ENCODE measurements around the gene LCP1. TPM values are rescaled to one million over a fixed set of nuclear protein-coding genes. Genes with fewer than 3 reads are reported as not detected.

LCP1 gene
- total RNA-seq, 2 donors from 2014 or later = 844 to 1,356 TPM

DNA sequence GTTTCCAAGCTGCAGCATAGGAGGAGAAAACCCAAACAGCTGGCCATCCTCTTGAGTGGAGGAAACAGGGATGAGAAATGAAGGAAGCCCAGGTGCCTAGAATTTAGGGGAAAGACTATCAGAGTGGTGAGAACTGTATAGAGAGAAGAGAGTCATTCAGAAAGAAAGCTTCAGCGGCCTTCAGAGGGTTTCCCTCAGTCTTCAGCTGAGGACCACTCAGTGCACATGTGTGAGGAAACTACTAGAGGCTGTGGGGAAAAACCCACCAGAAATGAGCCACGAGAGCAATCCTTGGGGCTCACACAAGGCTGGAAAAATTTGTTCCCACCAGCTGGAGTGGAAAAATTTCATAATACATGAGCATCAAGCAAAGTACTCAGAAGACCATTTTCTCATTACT is 41.9 kb downstream of the LCP1 start:
- peaks cover 38 to 51% of the 10 kb centered on the region in 2 donors for H3K4me1 Mint-ChIP-seq (ENCODE audit: low read depth in 2 of 2)
- no peaks in the 10 kb centered on the region for H3K9me3 Mint-ChIP-seq
- no peaks in the 10 kb centered on the region for H3K27me3 Mint-ChIP-seq
- H3K4me3 Mint-ChIP-seq = peak overlapping the region; percentile 5
- ATAC-seq (peak in 1 of 2 donors; percentile 49), DNase-seq (ENCODE audit: low spot score) (no peak)
- H3K27ac Mint-ChIP-seq = peak overlapping the region; percentile 55 to 83
- H3K36me3 Mint-ChIP-seq = peaks cover 67% of the 10 kb centered on the region

DNA sequence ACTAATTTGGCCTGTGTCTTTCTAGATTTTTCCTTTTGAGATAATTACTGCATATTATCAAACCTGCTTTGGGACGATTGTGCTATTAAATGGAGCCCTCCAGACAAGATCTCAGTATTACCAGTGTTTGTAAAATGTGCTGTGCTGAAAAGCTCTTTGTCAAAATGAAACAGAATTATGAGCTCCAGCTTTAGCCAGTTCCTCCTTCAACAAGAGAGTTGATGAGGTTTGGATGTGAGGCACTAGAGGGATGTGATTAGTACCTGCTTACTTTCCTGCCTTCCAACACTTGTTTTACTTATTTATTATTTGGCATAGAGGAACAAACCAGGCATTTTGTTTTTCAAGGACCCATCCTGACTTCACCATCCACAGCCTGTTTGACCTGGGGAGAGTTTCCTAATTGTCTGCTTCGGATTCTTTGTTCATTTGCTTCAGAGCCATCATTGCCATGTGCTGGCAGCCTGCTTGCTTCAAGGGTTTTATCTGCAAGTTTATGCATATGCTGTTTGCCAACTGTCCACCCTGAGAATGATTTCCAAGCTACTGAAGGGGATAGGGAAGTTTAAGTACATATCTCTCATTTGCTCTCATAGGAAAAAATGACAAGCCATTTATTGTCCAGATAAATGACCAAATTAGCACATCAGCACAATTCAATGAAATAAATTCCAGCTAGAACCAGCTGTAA is 44.2 kb downstream of the LCP1 start:
- H3K36me3 Mint-ChIP-seq = peaks cover 66% of the 10 kb centered on the region
- no peaks in the 10 kb centered on the region for H3K27me3 Mint-ChIP-seq
- no peak for ATAC-seq

DNA sequence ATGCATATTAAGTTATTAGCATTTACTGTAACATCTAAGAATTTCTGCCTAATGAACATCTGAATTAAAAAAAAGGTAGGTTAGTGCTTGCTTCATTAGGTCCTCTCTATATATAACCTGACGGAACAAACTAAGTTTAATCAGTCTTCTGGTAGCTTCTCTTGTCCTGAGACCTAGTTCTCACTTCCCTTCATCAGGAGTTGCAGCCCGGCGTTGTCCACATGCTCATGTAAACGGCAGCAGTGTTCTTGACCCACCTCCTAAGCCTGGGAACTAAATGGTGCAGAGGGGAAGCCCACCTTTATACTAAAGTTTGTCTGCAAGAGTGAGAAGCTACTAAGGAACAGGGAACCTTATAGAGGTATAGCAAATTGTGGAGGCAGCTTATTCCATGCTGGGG is 45.3 kb downstream of the LCP1 start:
- H3K4me1 Mint-ChIP-seq (ENCODE audit: low read depth in 2 of 2) = peaks cover 46 to 58% of the 10 kb centered on the region in 2 donors
- H3K4me3 Mint-ChIP-seq = no peak overlapping the region
- ATAC-seq (no peak), DNase-seq (ENCODE audit: low spot score) (no peak)
- H3K27ac Mint-ChIP-seq = peak overlapping the region; percentile 68 to 87
- H3K9me3 Mint-ChIP-seq = no peaks in the 10 kb centered on the region
- no peaks in the 10 kb centered on the region for H3K27me3 Mint-ChIP-seq
- peaks cover 67% of the 10 kb centered on the region for H3K36me3 Mint-ChIP-seq

More for the DNA sequence above, 44.2 kb downstream of the LCP1 start:
- no peak for DNase-seq (ENCODE audit: low spot score)
- H3K27ac Mint-ChIP-seq = peak overlapping the region in 1 of 2 donors; percentile 68
- H3K9me3 Mint-ChIP-seq = no peaks in the 10 kb centered on the region
- H3K4me3 Mint-ChIP-seq = no peak overlapping the region
- H3K4me1 Mint-ChIP-seq (ENCODE audit: low read depth in 2 of 2) = peaks cover 38 to 51% of the 10 kb centered on the region in 2 donors

DNA sequence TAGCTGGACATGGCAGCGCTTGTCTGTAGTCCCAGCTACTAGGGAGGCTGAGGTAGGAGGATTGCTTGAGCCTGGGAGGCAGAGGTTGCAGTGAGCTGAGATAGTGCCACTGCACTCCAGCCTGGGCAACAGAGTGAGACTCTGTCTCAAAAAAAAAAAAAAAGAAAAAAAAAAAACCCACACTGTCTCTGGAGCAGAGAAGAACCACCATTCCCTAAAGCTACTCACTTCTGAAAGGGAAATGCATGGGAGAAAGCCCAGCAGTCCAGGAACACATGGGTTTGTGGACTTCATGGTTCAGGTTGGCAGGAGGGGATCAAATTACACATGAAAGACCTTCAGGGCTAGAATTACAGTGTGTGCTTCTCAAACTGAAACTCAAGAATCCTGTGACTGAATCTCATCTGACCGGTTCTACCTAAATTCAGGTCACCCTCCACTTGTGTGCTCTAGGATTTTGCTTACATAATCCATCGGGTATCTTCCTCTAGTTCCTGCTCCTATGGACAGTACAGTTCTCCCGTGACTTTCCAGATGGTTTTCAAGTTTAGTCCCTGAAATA is 46.9 kb downstream of the LCP1 start:
- peak overlapping the region; percentile 68 to 87 for H3K27ac Mint-ChIP-seq
- no peaks in the 10 kb centered on the region for H3K9me3 Mint-ChIP-seq
- H3K4me1 Mint-ChIP-seq (ENCODE audit: low read depth in 2 of 2) = peaks cover 53 to 58% of the 10 kb centered on the region in 2 donors
- H3K4me3 Mint-ChIP-seq = no peak overlapping the region
- H3K27me3 Mint-ChIP-seq = no peaks in the 10 kb centered on the region
- ATAC-seq (no peak), DNase-seq (ENCODE audit: low spot score) (no peak)
- H3K36me3 Mint-ChIP-seq = peaks cover 69% of the 10 kb centered on the region

DNA sequence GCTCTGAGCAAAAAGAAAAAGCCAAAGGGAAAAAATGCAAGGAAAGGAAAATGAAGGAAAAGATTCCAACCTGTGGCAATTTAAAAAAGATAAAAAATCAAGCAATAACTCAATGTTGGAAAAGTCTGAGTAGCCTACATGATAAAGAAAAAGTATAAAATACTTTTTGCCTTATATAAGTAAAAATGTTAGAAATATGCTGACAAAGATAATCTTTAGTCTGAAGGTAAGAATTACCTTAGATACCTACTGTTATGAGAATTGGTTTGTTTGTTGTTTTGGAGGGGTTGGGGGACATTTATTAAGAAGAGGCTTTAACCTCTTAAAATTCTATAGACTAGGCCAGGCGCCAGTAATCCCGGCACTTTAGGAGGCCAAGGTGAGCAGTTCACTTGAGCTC is 47.5 kb downstream of the LCP1 start:
- Mint-ChIP-seq H3K9me3 (no peaks in the 10 kb centered on the region), H3K4me1 (ENCODE audit: low read depth in 2 of 2) (peaks cover 52 to 54% of the 10 kb centered on the region in 2 donors), H3K27ac (peak overlapping the region; percentile 12 to 87)

DNA sequence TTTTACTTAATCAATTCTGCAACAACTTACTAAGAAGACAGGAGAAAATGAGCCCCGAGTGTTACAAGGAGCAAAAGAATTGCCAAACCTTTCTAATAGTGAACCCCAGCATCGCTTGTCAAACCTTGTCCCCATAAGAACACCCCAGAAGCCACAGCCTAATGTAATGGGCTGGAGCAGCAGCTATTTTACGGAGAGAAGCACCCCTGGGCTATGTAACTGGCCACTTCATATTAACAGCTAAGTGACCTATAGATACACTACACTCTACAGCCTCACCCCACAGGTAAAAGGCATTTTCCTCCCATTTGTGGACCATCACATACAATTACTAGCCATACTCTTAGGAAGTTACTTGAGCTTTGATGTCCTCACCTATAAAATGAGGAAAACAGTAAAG is 49.9 kb downstream of the LCP1 start:
- Mint-ChIP-seq H3K4me1 (ENCODE audit: low read depth in 2 of 2) (peaks cover 48 to 49% of the 10 kb centered on the region in 2 donors), H3K9me3 (no peaks in the 10 kb centered on the region), H3K4me3 (no peak overlapping the region), H3K36me3 (peaks cover 69% of the 10 kb centered on the region), H3K27me3 (no peaks in the 10 kb centered on the region), H3K27ac (peak overlapping the region; percentile 36 to 60)
- ATAC-seq = no peak
- no peak for DNase-seq (ENCODE audit: low spot score)

More for the DNA sequence above, 47.5 kb downstream of the LCP1 start:
- Mint-ChIP-seq H3K4me3 (no peak overlapping the region), H3K27me3 (no peaks in the 10 kb centered on the region), H3K36me3 (peaks cover 69% of the 10 kb centered on the region)
- DNase-seq (ENCODE audit: low spot score) (no peak), ATAC-seq (no peak)

DNA sequence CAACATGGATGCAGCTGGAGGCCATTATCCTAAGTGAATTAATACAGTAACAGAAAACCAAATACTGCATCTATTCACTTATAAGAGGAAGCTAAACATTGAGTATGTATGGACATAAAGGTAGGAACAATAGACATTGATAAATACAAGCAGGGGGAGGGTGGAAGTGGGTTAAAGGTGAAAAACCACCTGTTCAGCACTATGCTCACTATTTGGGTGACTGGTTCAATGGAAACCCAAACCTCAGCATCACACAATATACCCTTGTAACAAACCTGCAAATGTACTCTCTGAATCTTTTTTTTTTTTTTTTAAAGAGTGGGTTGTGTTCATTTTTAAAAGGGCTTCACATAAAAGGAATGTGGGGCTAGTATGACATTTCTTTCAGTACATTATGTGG is 50.3 kb downstream of the LCP1 start:
- no peaks in the 10 kb centered on the region for H3K27me3 Mint-ChIP-seq
- peak overlapping the region; percentile 36 to 60 for H3K27ac Mint-ChIP-seq
- no peak overlapping the region for H3K4me3 Mint-ChIP-seq

DNA sequence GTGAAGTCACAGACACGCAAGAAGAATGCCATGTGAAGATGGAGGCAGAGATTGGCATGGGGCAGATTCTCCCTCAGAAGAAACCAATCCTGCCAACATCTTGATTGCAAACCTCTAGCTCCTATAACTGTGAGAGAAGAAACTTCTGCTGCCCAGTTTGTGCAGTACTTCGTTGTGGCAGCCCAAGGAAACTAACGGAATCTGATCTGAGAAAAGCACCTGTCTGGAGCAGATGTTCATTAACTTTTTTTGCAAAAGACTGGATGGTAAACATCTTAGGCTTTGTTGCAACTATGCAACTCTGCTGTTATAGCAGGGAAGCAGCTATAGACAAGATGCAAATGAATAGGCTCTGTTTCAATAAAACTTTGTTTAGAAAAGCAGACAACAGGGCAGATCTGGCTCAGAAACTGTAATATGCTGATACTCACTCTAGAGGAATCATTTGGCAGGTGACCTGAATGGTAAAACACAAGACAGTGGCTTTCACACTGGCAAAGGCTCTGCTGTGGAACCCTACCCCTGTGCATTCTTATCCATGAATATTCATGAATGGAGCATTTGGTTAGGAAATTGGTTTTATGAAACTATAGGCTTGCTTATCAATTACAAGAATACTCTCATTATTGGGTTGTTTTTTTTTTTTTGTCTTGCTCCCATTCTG is 51.9 kb downstream of the LCP1 start:
- H3K4me3 Mint-ChIP-seq = no peak overlapping the region
- H3K36me3 Mint-ChIP-seq = peaks cover 66% of the 10 kb centered on the region
- peak overlapping the region; percentile 36 to 60 for H3K27ac Mint-ChIP-seq
- H3K27me3 Mint-ChIP-seq = no peaks in the 10 kb centered on the region
- H3K4me1 Mint-ChIP-seq (ENCODE audit: low read depth in 2 of 2) = peaks cover 48 to 54% of the 10 kb centered on the region in 2 donors
- ATAC-seq (no peak), DNase-seq (ENCODE audit: low spot score) (no peak)
- H3K9me3 Mint-ChIP-seq = no peaks in the 10 kb centered on the region

More for the DNA sequence above, 50.3 kb downstream of the LCP1 start:
- peaks cover 47 to 48% of the 10 kb centered on the region in 2 donors for H3K4me1 Mint-ChIP-seq (ENCODE audit: low read depth in 2 of 2)
- H3K9me3 Mint-ChIP-seq = no peaks in the 10 kb centered on the region
- DNase-seq (ENCODE audit: low spot score) (no peak), ATAC-seq (no peak)
- peaks cover 69% of the 10 kb centered on the region for H3K36me3 Mint-ChIP-seq

DNA sequence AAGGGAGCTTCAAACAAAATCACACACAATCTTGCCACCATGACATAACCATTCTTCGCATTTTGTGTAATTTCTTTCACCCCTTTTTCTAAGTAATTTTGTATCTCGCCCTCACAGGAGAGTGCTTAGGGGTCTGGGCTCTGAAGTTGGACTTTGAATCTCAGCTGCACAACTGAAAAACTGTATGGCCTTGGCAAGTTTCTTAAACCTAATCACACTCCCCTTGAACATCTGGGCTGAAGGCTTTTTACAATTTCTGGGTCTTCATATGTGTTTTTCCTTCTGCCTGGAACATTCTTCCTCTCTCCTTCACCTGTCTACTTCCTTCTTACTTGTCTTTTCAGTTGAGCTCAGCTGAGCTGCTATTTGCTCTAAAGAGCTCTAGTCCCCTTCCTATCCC is 52.9 kb downstream of the LCP1 start:
- Mint-ChIP-seq H3K4me3 (no peak overlapping the region), H3K27me3 (no peaks in the 10 kb centered on the region), H3K4me1 (ENCODE audit: low read depth in 2 of 2) (peaks cover 52 to 61% of the 10 kb centered on the region in 2 donors), H3K9me3 (no peaks in the 10 kb centered on the region), H3K36me3 (peaks cover 64% of the 10 kb centered on the region), H3K27ac (peak overlapping the region; percentile 36 to 55)
- no peak for DNase-seq (ENCODE audit: low spot score)
- no peak for ATAC-seq

DNA sequence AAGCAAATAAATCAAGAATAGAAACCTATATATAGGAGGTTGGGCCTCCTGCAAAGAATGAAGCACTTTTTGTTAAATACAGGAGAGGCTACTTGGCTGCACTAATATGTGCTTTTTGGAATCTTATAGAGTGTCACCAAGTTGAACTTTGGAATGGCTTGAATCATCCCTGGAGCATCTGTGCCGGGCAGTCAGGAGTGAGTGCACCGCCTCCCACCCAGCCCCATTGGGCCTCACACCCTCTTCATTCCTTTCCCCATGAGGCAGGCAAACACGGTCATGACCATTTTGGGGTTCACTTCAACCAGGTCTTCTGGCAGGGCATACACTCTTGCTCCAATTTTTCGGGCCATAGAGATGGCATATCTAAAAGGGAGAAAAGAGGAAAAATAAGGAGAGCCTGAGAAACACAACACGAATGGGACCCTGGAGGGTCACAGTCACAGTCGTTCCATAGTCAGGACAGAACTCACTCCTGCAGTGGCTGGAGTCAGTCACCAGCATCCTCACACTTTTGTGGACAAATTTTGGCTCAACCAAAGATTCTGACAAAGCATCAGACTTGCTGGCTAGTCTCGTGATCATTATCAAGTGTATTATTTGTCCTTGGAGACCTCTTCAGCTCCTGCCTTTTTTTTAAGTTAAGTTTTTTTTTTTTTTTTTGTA is 54.5 kb downstream of the LCP1 start:
- ATAC-seq (no peak), DNase-seq (ENCODE audit: low spot score) (no peak)
- H3K4me1 Mint-ChIP-seq (ENCODE audit: low read depth in 2 of 2) = peaks cover 42 to 56% of the 10 kb centered on the region in 2 donors
- no peaks in the 10 kb centered on the region for H3K27me3 Mint-ChIP-seq
- H3K4me3 Mint-ChIP-seq = no peak overlapping the region
- no peaks in the 10 kb centered on the region for H3K9me3 Mint-ChIP-seq
- H3K36me3 Mint-ChIP-seq = peaks cover 49% of the 10 kb centered on the region
- H3K27ac Mint-ChIP-seq = peak overlapping the region; percentile 27 to 75

DNA sequence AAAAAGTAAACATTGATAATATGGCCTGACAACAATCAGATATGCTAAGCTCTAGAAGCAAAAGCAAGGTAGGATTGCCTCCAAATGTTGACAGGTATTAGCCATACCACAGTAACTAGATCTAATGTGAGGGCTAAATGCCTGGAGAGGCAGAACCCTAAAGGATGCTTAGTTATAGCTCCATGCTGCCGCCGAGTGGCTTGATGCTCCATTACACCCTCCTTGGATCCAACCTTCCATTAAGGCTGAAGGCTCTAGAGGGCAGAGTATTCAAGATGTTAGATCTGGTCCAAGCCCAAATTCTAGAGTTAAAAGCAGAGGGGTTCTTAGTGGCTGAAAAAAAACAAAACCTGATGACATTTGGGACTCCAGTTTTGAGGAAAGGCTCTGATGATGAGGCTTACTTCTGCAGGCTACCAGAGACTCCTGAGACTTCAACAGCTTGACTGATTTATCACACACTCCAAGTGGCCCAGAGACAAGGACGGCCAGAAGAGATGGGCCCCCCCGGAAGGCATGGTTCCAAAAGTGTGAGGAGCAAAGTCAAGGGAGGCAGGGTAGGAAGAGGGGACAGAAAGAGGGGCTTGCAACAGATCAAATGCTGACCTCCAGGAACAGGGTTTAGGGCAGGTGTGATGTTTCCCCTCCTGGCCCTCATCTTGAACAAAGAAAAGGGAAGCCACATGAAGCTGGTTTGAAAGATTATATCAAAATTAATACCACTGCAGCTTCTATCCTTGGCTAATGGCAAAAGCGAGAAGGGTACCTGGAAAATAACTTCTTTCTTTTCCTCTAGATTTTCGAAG is 55.2 kb downstream of the LCP1 start:
- DNase-seq (ENCODE audit: low spot score) = no peak
- peaks cover 46% of the 10 kb centered on the region for H3K36me3 Mint-ChIP-seq
- H3K27me3 Mint-ChIP-seq = no peaks in the 10 kb centered on the region
- no peaks in the 10 kb centered on the region for H3K9me3 Mint-ChIP-seq
- ATAC-seq = peak; percentile 70 to 75
- peaks cover 40 to 51% of the 10 kb centered on the region in 2 donors for H3K4me1 Mint-ChIP-seq (ENCODE audit: low read depth in 2 of 2)
- H3K27ac Mint-ChIP-seq = peak overlapping the region; percentile 75 to 86
- no peak overlapping the region for H3K4me3 Mint-ChIP-seq

DNA sequence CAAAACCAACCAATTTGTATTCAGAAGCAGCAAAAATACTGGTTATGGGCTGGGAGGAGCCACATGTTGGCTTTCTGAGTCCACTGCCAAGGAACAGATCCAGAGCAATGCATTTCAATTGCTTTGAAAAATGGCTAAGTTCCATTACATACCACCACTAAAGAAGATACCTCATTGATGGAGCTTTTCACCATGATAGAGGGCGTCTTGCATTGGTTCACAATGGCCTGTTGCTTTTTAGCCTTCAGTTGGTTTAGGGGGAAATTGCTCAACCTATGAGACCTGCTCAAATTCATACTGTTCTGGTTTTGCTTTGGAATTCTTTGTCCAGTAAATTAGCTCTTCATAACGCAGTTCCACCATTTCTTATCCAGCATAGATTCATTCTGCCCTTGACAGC is 55.9 kb downstream of the LCP1 start:
- DNase-seq (ENCODE audit: low spot score) = no peak
- Mint-ChIP-seq H3K36me3 (peaks cover 41% of the 10 kb centered on the region), H3K27ac (peak overlapping the region; percentile 75 to 86), H3K4me3 (peak overlapping the region; percentile 42), H3K4me1 (ENCODE audit: low read depth in 2 of 2) (peaks cover 39 to 45% of the 10 kb centered on the region in 2 donors), H3K27me3 (no peaks in the 10 kb centered on the region), H3K9me3 (no peaks in the 10 kb centered on the region)
- no peak for ATAC-seq
